Transverse colon (tissue), 4 donors: ENCODE measurements around the gene IMMP2L. TPM values are rescaled to one million over a fixed set of nuclear protein-coding genes. Genes with fewer than 3 reads are reported as not detected.

Experiments
- DNase-seq: peaks from one replicate; pipeline ENCODE4 v3.0.0-alpha.2; 2019
- H3K27ac ChIP-seq, 4 donors: fragments of 200-600 bp; sonication (generic); 2 replicates each; pipeline ENCODE4 v1.5.1; 2016 to 2018; ENCODE audit warnings: inconsistent platforms in 4 of 4
- H3K27me3 ChIP-seq: fragments of 200-600 bp; sonication (generic); 2 replicates; pipeline ENCODE4 v1.5.1; 2017; ENCODE audit warnings: inconsistent platforms
- H3K36me3 ChIP-seq, 4 donors: fragments of 200-600 bp; sonication (generic); 2 replicates each; pipeline ENCODE4 v1.5.1; 2017 to 2019; ENCODE audit warnings: inconsistent platforms in 4 of 4
- H3K4me1 ChIP-seq, 4 donors: fragments of 200-600 bp; sonication (generic); 2 replicates each; pipeline ENCODE4 v1.5.1; 2017 to 2020; ENCODE audit warnings: inconsistent platforms in 4 of 4
- H3K4me3 ChIP-seq, 4 donors: fragments of 200-600 bp; sonication (generic); 1 replicate in 1 of 4; 2 replicates in 3 of 4; pipeline versions ENCODE4 v1.5.1 to v1.6.1; 2017 to 2019; ENCODE audit warnings: inconsistent platforms in 4 of 4
- H3K9me3 ChIP-seq, 2 donors: fragments of 200-600 bp; sonication (generic); 2 replicates each; pipeline ENCODE4 v1.5.1; 2017 to 2019; ENCODE audit warnings: inconsistent platforms in 2 of 2
- EP300 ChIP-seq: sonication (generic); formaldehyde crosslinking; IDR thresholded peaks from one replicate; pipeline ENCODE4 v1.6.1; 2017; ENCODE audit warnings: antibody characterized with exemption, low read depth
- POLR2A ChIP-seq: fragments of 450-650 bp; IDR thresholded peaks from one replicate; pipeline ENCODE4 v1.6.1; 2016; ENCODE audit warnings: antibody characterized with exemption, mild to moderate bottlenecking, moderate library complexity
- POLR2AphosphoS5 ChIP-seq, 3 donors: sonication (generic); formaldehyde crosslinking; IDR thresholded peaks; one replicate each; pipeline ENCODE4 v1.6.1; 2016; ENCODE audit warnings: antibody characterized with exemption in 3 of 3
- WGBS, 2 donors: methylation state at CpG; one replicate each; pipeline ENCODE4 v1.1.5; 2018; ENCODE audit warnings: low coverage in 1 of 2; 5-methylcytosine and 5-hydroxymethylcytosine counted together
- in situ Hi-C, 4 donors: fragments of 200-750 bp; cut with MboI; loops; one replicate each; pipeline versions ENCODE4 v1.15.0 to v1.15.1; 2017; ENCODE audit warnings: low sequenced_read_pairs in 3 of 4, low pct_ligation_motif_present in 1 of 4, low pct_unique_long_range_greater_than_20kb in 1 of 4
- intact Hi-C: fragments of 100-400 bp; cut with DNase I; formaldehyde crosslinking; loops from one replicate; pipeline ENCODE4 v1.15.1; 2023; ENCODE audit warnings: low total_unique reads
- total RNA-seq, 4 donors: library from RNA; depleted of rRNA; stranded (reverse); fragments of >200 nt; gene quantifications; one replicate each; pipeline ENCODE4 v1.1.0, GENCODE V29; 2016
- TF ChIP-seq, protein P1 (sequence below), 5 experiments: fragments of 200-600 bp in 3 of 5; fragments of 450-650 bp in 2 of 5; sonication (generic) in 3 of 5; IDR thresholded peaks; 1 replicate in 2 of 5; 2 replicates in 3 of 5; pipeline ENCODE4 v1.5.1; 2016 to 2017; ENCODE audit warnings: antibody characterized with exemption in 5 of 5, inconsistent platforms in 3 of 5, mild to moderate bottlenecking in 2 of 5, moderate library complexity in 1 of 5

The IMMP2L gene
- total RNA-seq, 4 donors from 2014 or later, result 8.6 to 69.6 (median 10.9) TPM

DNA sequence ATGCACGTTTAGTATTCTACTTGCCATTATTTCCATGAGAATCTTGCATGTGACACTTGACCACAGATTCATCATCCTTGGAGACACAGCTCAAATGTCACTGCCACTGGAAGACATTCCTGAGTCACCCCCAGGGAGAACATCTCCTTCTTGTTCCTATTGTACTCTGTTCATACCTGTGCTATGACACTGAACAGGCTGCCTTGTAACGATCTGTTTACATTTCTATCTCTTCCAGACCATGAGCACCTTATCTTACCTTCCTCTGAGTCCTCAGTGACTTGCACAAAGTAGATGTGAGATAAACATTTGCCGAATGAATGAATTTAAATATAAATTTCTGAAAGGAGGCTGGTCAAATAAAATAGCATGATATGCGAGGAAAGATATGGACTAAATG, 803.2 kb downstream of the IMMP2L start:
- H3K36me3 ChIP-seq, result no peaks in the 10 kb centered on the region
- no peak for DNase-seq
- no peaks in the 10 kb centered on the region for H3K4me1 ChIP-seq
- H3K4me3 ChIP-seq, result no peak overlapping the region
- TF ChIP-seq POLR2AphosphoS5 (IDR thresholded peaks at IDR 0.05) (no peak), POLR2A (no peak), EP300 (no peak)
- TF ChIP-seq, protein P1, sequence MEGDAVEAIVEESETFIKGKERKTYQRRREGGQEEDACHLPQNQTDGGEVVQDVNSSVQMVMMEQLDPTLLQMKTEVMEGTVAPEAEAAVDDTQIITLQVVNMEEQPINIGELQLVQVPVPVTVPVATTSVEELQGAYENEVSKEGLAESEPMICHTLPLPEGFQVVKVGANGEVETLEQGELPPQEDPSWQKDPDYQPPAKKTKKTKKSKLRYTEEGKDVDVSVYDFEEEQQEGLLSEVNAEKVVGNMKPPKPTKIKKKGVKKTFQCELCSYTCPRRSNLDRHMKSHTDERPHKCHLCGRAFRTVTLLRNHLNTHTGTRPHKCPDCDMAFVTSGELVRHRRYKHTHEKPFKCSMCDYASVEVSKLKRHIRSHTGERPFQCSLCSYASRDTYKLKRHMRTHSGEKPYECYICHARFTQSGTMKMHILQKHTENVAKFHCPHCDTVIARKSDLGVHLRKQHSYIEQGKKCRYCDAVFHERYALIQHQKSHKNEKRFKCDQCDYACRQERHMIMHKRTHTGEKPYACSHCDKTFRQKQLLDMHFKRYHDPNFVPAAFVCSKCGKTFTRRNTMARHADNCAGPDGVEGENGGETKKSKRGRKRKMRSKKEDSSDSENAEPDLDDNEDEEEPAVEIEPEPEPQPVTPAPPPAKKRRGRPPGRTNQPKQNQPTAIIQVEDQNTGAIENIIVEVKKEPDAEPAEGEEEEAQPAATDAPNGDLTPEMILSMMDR (IDR thresholded peaks at IDR 0.05), result no peak
- H3K27me3 ChIP-seq, result no peaks in the 10 kb centered on the region
- no peaks in the 10 kb centered on the region for H3K9me3 ChIP-seq
- 70 to 81% methylated on average over 4 of the region's 4 CpGs for WGBS, 2 donors
- H3K27ac ChIP-seq, result no peak overlapping the region
- in situ Hi-C loops, result no loop called here
- intact Hi-C loops, result loop anchor here (5.0 kb wide), 1 partner anchor 388 kb away; no protein-coding TSS in a partner anchor

DNA sequence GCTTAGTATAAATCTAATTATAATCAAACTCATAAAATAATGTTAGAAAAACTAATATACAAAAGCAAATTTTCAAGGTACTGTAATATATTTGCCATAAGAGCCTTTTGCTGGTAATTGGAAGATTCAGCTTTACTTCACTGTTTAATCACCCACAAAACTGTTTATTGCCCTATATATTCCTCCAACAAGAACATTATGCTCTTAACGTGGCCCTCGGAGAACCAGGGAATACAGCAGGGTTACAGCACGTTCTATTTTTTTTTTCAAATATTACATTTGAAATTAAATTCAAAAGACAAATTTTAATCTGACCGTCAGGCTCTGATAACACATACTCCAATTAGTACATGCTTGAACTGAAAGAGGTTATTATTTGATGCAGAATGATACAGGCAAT, 807.6 kb downstream of the IMMP2L start:
- DNase-seq, result no peak
- Histone ChIP-seq H3K4me3 (no peak overlapping the region), H3K36me3 (no peaks in the 10 kb centered on the region), H3K27ac (no peak overlapping the region), H3K4me1 (no peaks in the 10 kb centered on the region), H3K9me3 (no peaks in the 10 kb centered on the region), H3K27me3 (no peaks in the 10 kb centered on the region)
- 70 to 75% methylated on average over 4 of the region's 4 CpGs for WGBS, 2 donors
- TF ChIP-seq POLR2AphosphoS5 (IDR thresholded peaks at IDR 0.05) (no peak), EP300 (no peak), POLR2A (no peak)
- intact Hi-C loops (loop anchor here (5.0 kb wide), 1 partner anchor 393 kb away; no protein-coding TSS in a partner anchor), in situ Hi-C loops (no loop called here)

DNA sequence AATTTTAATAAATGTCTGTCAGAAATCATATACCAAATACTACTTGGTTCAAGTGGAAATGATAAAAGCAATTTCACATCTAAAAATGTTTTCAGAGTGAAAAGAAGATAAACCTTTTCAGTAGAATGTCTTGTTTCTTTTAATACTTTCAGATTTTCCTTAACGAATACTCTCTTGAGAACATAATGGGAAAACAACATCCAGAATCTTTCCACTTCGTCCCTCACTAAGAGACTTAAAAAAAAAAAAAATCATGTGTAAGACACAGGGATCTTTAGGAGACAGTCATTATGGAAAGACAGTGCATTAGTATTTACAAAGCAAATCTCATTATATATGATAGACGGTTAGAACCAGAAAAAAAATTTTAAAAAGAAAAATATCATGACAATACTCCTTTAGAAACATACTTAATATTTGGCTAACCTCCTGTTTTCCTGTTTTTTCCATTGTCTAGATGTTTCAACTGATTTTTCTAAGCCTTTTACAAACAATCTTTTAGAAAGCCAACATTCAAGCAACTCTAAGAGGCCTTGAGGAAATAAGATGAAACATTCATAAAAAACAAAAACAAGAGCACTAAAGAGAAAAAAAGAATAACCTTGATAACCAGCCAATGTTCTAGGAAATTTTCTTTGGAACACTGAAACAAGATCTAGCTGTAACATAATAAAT, 811.2 kb downstream of the IMMP2L start:
- in situ Hi-C loops, result no loop called here

DNA sequence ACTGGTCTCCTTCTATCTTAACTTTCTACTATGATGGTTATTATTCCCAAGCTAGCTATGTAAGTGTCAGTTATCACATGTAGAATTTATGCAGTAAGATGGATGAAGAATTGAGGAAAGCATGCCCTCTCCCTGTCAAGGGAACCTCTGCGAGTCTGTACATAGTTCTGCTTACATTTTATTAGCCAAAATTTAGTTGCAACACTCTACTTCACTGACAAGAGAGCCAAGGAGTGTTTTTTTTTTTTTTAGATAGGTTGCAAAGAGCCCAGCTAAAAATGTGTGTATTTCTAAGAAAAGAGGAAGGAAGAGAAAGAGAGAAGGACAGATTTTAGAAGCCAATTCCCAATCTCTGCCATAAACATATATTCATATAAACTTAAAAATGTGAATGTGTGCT, 829.1 kb downstream of the IMMP2L start:
- Histone ChIP-seq H3K27me3 (no peaks in the 10 kb centered on the region), H3K4me3 (no peak overlapping the region), H3K27ac (no peak overlapping the region), H3K4me1 (no peaks in the 10 kb centered on the region), H3K36me3 (no peaks in the 10 kb centered on the region), H3K9me3 (no peaks in the 10 kb centered on the region)
- TF ChIP-seq, protein P1 (IDR thresholded peaks at IDR 0.05), result no peak
- no peak for TF ChIP-seq EP300
- TF ChIP-seq POLR2A, result no peak
- no peak for TF ChIP-seq POLR2AphosphoS5 (IDR thresholded peaks at IDR 0.05)
- in situ Hi-C loops, result no loop called here
- 70 to 71% methylated on average over 1 of the region's 1 CpG for WGBS, 2 donors
- no peak for DNase-seq
- intact Hi-C loops, result no loop called here

More for the DNA sequence above, 811.2 kb downstream of the IMMP2L start:
- 60 to 64% methylated on average over 3 of the region's 3 CpGs for WGBS, 2 donors
- TF ChIP-seq POLR2AphosphoS5 (IDR thresholded peaks at IDR 0.05) (no peak), POLR2A (no peak), EP300 (no peak)
- TF ChIP-seq, protein P1 (IDR thresholded peaks at IDR 0.05), result no peak
- Histone ChIP-seq H3K27ac (no peak overlapping the region), H3K9me3 (peaks cover 0 to 4% of the 10 kb centered on the region in 2 donors), H3K4me3 (no peak overlapping the region), H3K4me1 (no peaks in the 10 kb centered on the region), H3K36me3 (no peaks in the 10 kb centered on the region), H3K27me3 (no peaks in the 10 kb centered on the region)
- DNase-seq, result no peak
- intact Hi-C loops, result no loop called here

DNA sequence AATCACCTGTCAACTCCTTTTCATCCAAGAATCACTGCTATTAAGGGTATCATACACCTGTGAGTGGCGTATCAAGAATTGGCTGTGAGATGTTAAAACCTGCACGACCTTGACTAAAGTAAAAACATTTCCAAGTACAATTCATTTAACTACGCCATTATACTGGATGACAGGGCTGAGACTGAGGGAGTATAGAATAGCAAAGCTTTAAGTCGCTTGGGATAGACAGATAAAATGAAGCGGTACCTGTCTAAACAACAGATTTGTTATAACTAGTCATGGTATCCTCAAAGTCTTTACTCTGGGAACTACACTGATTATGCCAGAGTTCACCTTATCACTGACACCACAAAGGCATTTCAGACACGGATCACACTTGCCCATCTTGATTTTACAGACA, 837.5 kb downstream of the IMMP2L start:
- Histone ChIP-seq H3K36me3 (no peaks in the 10 kb centered on the region), H3K9me3 (no peaks in the 10 kb centered on the region), H3K4me3 (no peak overlapping the region), H3K27ac (no peak overlapping the region), H3K27me3 (no peaks in the 10 kb centered on the region), H3K4me1 (no peaks in the 10 kb centered on the region)
- DNase-seq, result no peak
- TF ChIP-seq POLR2AphosphoS5 (IDR thresholded peaks at IDR 0.05), result no peak
- no peak for TF ChIP-seq POLR2A
- TF ChIP-seq, protein P1 (IDR thresholded peaks at IDR 0.05), result no peak
- WGBS, 2 donors, result 89 to 93% methylated on average over 6 of the region's 6 CpGs
- intact Hi-C loops (no loop called here), in situ Hi-C loops (no loop called here)
